Panc1 (cell line): ENCODE data around the gene GAL.

ENCODE experiments used
- CTCF ChIP-seq: fragments of 450-650 bp; IDR thresholded peaks from 2 replicates; pipeline ENCODE4 v1.5.1; 2017; ENCODE audit warnings: mild to moderate bottlenecking
- POLR2AphosphoS5 ChIP-seq: IDR thresholded peaks from 2 replicates; pipeline ENCODE4 v1.6.1; 2012; ENCODE audit warnings: mild to moderate bottlenecking, low read depth, low read length, moderate library complexity
- SIN3A ChIP-seq: IDR thresholded peaks from 2 replicates; pipeline ENCODE4 v1.6.1; 2012; ENCODE audit warnings: low read depth, mild to moderate bottlenecking, low read length, moderate library complexity, borderline replicate concordance; ENCODE audit not compliant: insufficient read depth
- TCF7L2 ChIP-seq: IDR thresholded peaks from 2 replicates; pipeline ENCODE4 v1.6.1; 2011; ENCODE audit warnings: mild to moderate bottlenecking, low read depth, low read length, inconsistent platforms
- TF ChIP-seq, protein P1 (sequence below), 2 experiments: IDR thresholded peaks; 2 replicates each; pipeline ENCODE4 v1.6.1; 2011 to 2012; ENCODE audit warnings: low read depth in 2 of 2, control low read depth in 1 of 2, low read length in 1 of 2, mild to moderate bottlenecking in 1 of 2, moderate library complexity in 1 of 2; ENCODE audit not compliant: insufficient read depth in 1 of 2

DNA sequence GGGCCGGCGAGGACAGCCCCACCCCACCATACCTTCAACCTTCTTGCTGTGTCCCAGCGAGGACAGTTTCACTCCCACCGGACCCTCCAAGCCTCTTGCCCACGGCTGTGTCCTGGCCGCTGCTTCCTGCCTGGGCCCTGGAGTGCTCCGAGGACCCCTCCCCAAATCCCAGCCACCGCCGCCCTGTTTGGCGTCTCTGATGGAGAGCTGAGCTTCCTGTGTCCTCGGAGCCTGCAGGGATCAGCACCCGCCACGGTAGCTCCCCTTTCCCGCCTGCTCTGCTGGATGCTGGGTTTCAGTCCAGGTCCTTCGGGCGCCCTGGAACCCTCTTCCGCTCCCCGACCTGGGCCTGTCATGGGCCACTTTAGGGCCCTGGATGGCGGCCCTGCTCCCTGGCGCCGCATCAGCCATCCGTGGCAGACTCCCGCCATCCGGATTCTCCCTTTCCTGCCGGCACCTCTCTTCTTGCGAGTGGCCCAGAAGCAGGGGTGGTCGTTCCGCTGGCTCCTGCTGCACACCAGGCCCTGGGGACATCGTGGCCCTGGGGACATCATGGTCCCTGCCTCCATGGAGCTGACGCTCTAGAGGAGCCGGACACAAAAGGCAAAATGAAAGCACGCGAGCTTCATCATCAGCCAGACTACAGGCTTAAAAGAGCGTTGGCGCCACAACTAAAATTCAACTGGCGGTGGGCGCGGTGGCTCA is 34.3 kb upstream of the GAL start:
- no peak for TF ChIP-seq CTCF
- TF ChIP-seq, protein P1, sequence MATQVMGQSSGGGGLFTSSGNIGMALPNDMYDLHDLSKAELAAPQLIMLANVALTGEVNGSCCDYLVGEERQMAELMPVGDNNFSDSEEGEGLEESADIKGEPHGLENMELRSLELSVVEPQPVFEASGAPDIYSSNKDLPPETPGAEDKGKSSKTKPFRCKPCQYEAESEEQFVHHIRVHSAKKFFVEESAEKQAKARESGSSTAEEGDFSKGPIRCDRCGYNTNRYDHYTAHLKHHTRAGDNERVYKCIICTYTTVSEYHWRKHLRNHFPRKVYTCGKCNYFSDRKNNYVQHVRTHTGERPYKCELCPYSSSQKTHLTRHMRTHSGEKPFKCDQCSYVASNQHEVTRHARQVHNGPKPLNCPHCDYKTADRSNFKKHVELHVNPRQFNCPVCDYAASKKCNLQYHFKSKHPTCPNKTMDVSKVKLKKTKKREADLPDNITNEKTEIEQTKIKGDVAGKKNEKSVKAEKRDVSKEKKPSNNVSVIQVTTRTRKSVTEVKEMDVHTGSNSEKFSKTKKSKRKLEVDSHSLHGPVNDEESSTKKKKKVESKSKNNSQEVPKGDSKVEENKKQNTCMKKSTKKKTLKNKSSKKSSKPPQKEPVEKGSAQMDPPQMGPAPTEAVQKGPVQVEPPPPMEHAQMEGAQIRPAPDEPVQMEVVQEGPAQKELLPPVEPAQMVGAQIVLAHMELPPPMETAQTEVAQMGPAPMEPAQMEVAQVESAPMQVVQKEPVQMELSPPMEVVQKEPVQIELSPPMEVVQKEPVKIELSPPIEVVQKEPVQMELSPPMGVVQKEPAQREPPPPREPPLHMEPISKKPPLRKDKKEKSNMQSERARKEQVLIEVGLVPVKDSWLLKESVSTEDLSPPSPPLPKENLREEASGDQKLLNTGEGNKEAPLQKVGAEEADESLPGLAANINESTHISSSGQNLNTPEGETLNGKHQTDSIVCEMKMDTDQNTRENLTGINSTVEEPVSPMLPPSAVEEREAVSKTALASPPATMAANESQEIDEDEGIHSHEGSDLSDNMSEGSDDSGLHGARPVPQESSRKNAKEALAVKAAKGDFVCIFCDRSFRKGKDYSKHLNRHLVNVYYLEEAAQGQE (IDR thresholded peaks at IDR 0.05; ENCODE audit: insufficient read depth in 1 of 2, low read depth in 2 of 2, low read length in 1 of 2), result no peak
- TF ChIP-seq POLR2AphosphoS5, result no peak
- TF ChIP-seq SIN3A, result no peak
- no peak for TF ChIP-seq TCF7L2
